Retinal pigment epithelial cell (primary cell): ENCODE measurements around the gene MRPL33.

Source experiments
- DNase-seq: peaks from one replicate; pipeline ENCODE4 v3.0.0-alpha.2; 2010; ENCODE audit warnings: low read depth
- H3K4me3 ChIP-seq: 2 replicates; pipeline ENCODE4 v1.5.1; 2011; ENCODE audit warnings: mild to moderate bottlenecking, low read length, control low read depth, moderate library complexity
- CTCF ChIP-seq: conservative IDR thresholded peaks from 2 replicates; pipeline ENCODE4 v1.5.1; 2011; ENCODE audit warnings: low read depth, low read length, control low read depth, inconsistent platforms

Gene MRPL33

GRCh38 chr2:27802547-27802946 is 31.0 kb downstream of the MRPL33 start:
- no peak overlapping the region for H3K4me3 ChIP-seq
- TF ChIP-seq CTCF: no peak

GRCh38 chr2:27803046-27803445 is 31.5 kb downstream of the MRPL33 start:
- no peak for DNase-seq
- H3K4me3 ChIP-seq: no peak overlapping the region
- TF ChIP-seq CTCF: no peak

More at GRCh38 chr2:27802547-27802946, 31.0 kb downstream of the MRPL33 start:
- no peak for DNase-seq

- no peak overlapping the region for H3K4me3 ChIP-seq
- no peak for DNase-seq
- no peak for TF ChIP-seq CTCF
Observed at GRCh38 chr2:27804146-27804545, 32.6 kb downstream of the MRPL33 start.

- no peak for DNase-seq
- no peak overlapping the region for H3K4me3 ChIP-seq
- no peak for TF ChIP-seq CTCF
Observed at GRCh38 chr2:27805180-27805579, 33.7 kb downstream of the MRPL33 start.

GRCh38 chr2:27806311-27807059 is 35.0 kb downstream of the MRPL33 start:
- no peak for DNase-seq
- no peak for TF ChIP-seq CTCF
- H3K4me3 ChIP-seq: no peak overlapping the region

- TF ChIP-seq CTCF: peak; percentile 70
- no peak for DNase-seq
- no peak overlapping the region for H3K4me3 ChIP-seq
Observed at GRCh38 chr2:27807476-27807875, 36.0 kb downstream of the MRPL33 start.

- TF ChIP-seq CTCF: no peak
- H3K4me3 ChIP-seq: no peak overlapping the region
- no peak for DNase-seq
Observed at GRCh38 chr2:27808418-27808817, 36.9 kb downstream of the MRPL33 start.
